Panc1 (cell line): ENCODE data around the gene PDE8B. TPM values are rescaled to one million over a fixed set of nuclear protein-coding genes. Genes with fewer than 3 reads are reported as not detected.

Experiments used
- ATAC-seq: fragments of 200-7000 bp; cut with Tn5 transposase; 2 replicates; pipeline ENCODE4 v1.9.1; 2020; ENCODE audit warnings: mild to moderate bottlenecking, moderate library complexity
- BruUV-seq: library from RNA; stranded (reverse); fragments of 400-500 nt; replicated peaks from 2 replicates; lab custom pipeline; 2021; lab: Mats Ljungman, UMichigan
- CTCF ChIA-PET: fragments of 300-600 bp; sonication (Branson Sonifier 250); formaldehyde crosslinking; loops from one replicate; lab custom pipeline; 2022; ENCODE audit warnings: antibody characterized with exemption; lab: Charles Lee
- POLR2A ChIA-PET: fragments of 300-600 bp; sonication (Branson Sonifier 250); formaldehyde crosslinking; loops from one replicate; lab custom pipeline; 2022; ENCODE audit warnings: antibody characterized with exemption; lab: Charles Lee
- DNase-seq: peaks from one replicate; pipeline ENCODE4 v3.0.0-alpha.2; 2010; ENCODE audit warnings: low read depth, low spot score
- H3K27ac ChIP-seq: 2 replicates; pipeline ENCODE4 v1.5.1; 2011; ENCODE audit warnings: mild to moderate bottlenecking, low read length, inconsistent platforms
- H3K27me3 ChIP-seq: fragments of 200-500 bp; sonication (Bioruptor generic); 2 replicates; pipeline ENCODE4 v1.6.0; 2014; ENCODE audit warnings: low read length, inconsistent platforms; ENCODE audit not compliant: control insufficient read depth, insufficient read depth
- H3K36me3 ChIP-seq: fragments of 200-500 bp; sonication (Bioruptor generic); 2 replicates; pipeline ENCODE4 v1.5.1; 2014; ENCODE audit warnings: inconsistent platforms, mild to moderate bottlenecking, low read length, moderate library complexity; ENCODE audit not compliant: control insufficient read depth, insufficient read depth
- H3K4me1 ChIP-seq: 2 replicates; pipeline ENCODE4 v1.5.1; 2011; ENCODE audit warnings: inconsistent platforms, mild to moderate bottlenecking, low read length, moderate library complexity; ENCODE audit not compliant: control insufficient read depth, insufficient read depth
- H3K4me3 ChIP-seq, 2 experiments: 2 replicates each; pipeline ENCODE4 v1.5.1; 2011 to 2012; ENCODE audit warnings: low read depth in 2 of 2, low read length in 2 of 2, mild to moderate bottlenecking in 2 of 2, inconsistent platforms in 1 of 2, moderate library complexity in 1 of 2
- H3K9me3 ChIP-seq: fragments of 200-500 bp; sonication (Bioruptor generic); 2 replicates; pipeline ENCODE4 v1.5.1; 2014; ENCODE audit warnings: low read depth, mild to moderate bottlenecking, inconsistent platforms, low read length, moderate library complexity; ENCODE audit not compliant: control insufficient read depth, insufficient read depth
- CTCF ChIP-seq: fragments of 450-650 bp; IDR thresholded peaks from 2 replicates; pipeline ENCODE4 v1.5.1; 2017; ENCODE audit warnings: mild to moderate bottlenecking
- POLR2AphosphoS5 ChIP-seq: IDR thresholded peaks from 2 replicates; pipeline ENCODE4 v1.6.1; 2012; ENCODE audit warnings: mild to moderate bottlenecking, low read depth, low read length, moderate library complexity
- REST ChIP-seq, 2 experiments: IDR thresholded peaks; 2 replicates each; pipeline ENCODE4 v1.6.1; 2011 to 2012; ENCODE audit warnings: low read depth in 2 of 2, control low read depth in 1 of 2, low read length in 1 of 2, mild to moderate bottlenecking in 1 of 2, moderate library complexity in 1 of 2; ENCODE audit not compliant: insufficient read depth in 1 of 2
- SIN3A ChIP-seq: IDR thresholded peaks from 2 replicates; pipeline ENCODE4 v1.6.1; 2012; ENCODE audit warnings: low read depth, mild to moderate bottlenecking, low read length, moderate library complexity, borderline replicate concordance; ENCODE audit not compliant: insufficient read depth
- TCF7L2 ChIP-seq: IDR thresholded peaks from 2 replicates; pipeline ENCODE4 v1.6.1; 2011; ENCODE audit warnings: mild to moderate bottlenecking, low read depth, low read length, inconsistent platforms
- in situ Hi-C: cut with HindIII; loops from 2 replicates; pipeline ENCODE4 v1.10.0; 2016; ENCODE audit warnings: low sequenced_read_pairs, low pct_unique_long_range_greater_than_20kb
- intact Hi-C: fragments of 100-400 bp; cut with micrococcal nuclease; formaldehyde crosslinking; loops from one replicate; pipeline ENCODE4 v1.10.0; 2022; ENCODE audit not compliant: unreplicated experiment
- total RNA-seq: library from RNA; stranded (reverse); gene quantifications from one replicate; pipeline ENCODE4 v1.2.1, GENCODE V29; 2021; ENCODE audit not compliant: unreplicated experiment

Gene PDE8B
- total RNA-seq, 1 experiment from 2014 or later = 0.62 TPM

GRCh38 chr5:77402796-77403195, 192.3 kb downstream of the PDE8B start:
- H3K36me3 ChIP-seq = no peaks in the 10 kb centered on the region
- ChIA-PET CTCF (no interaction called here), POLR2A (no interaction called here)
- no peaks in the 10 kb centered on the region for H3K9me3 ChIP-seq
- H3K4me3 ChIP-seq = no peak overlapping the region
- H3K4me1 ChIP-seq = no peaks in the 10 kb centered on the region
- ATAC-seq (no peak), DNase-seq (no peak)
- intact Hi-C loops = no loop called here
- no peak overlapping the region for H3K27ac ChIP-seq
- BruUV-seq = no TSS peak
- TF ChIP-seq SIN3A (no peak), POLR2AphosphoS5 (no peak), REST (IDR thresholded peaks at IDR 0.05; ENCODE audit: insufficient read depth in 1 of 2, low read depth in 2 of 2, low read length in 1 of 2) (no peak), CTCF (no peak), TCF7L2 (no peak)
- in situ Hi-C loops = no loop called here
- H3K27me3 ChIP-seq = peaks cover 15% of the 10 kb centered on the region

- peaks cover 18% of the 10 kb centered on the region for H3K27me3 ChIP-seq
- no peak overlapping the region for H3K4me3 ChIP-seq
- intact Hi-C loops (no loop called here), in situ Hi-C loops (no loop called here)
- no peak for DNase-seq
- ChIA-PET POLR2A (no interaction called here), CTCF (no interaction called here)
- no peak for TF ChIP-seq TCF7L2
- no peak for TF ChIP-seq POLR2AphosphoS5
- TF ChIP-seq REST (IDR thresholded peaks at IDR 0.05; ENCODE audit: insufficient read depth in 1 of 2, low read depth in 2 of 2, low read length in 1 of 2) = no peak
- TF ChIP-seq CTCF = no peak
- TF ChIP-seq SIN3A = no peak
- BruUV-seq = no TSS peak
- no peak overlapping the region for H3K27ac ChIP-seq
- no peak for ATAC-seq
- H3K4me1 ChIP-seq = no peaks in the 10 kb centered on the region
- no peaks in the 10 kb centered on the region for H3K36me3 ChIP-seq
- H3K9me3 ChIP-seq = no peaks in the 10 kb centered on the region
Measured at GRCh38 chr5:77407152-77407551, 196.7 kb downstream of the PDE8B start.
